ENCODE data around the gene SLC25A14. TPM values are rescaled to one million over a fixed set of nuclear protein-coding genes. Genes with fewer than 3 reads are reported as not detected.

The SLC25A14 gene
- total RNA-seq, 2 donors from 2014 or later = 14.8 to 17.2 TPM

- peak; percentile 52 to 73 (median 71) for DNase-seq
- peaks cover 3% of the 10 kb centered on the region for H3K36me3 Mint-ChIP-seq (ENCODE audit: low read depth)
- no peaks in the 10 kb centered on the region for H3K9me3 ChIP-seq (ENCODE audit: control insufficient read depth, low read length, poor library complexity, severe bottlenecking)
- H3K27me3 Mint-ChIP-seq = peaks cover 16% of the 10 kb centered on the region
- peak within 1 kb of the TSS; percentile 95 for H3K4me3 Mint-ChIP-seq
- H3K4me1 Mint-ChIP-seq = peaks cover 5% of the 10 kb centered on the region
- ATAC-seq = peak; percentile 94
- peak within 1 kb of the TSS; percentile 93 for H3K27ac Mint-ChIP-seq
These were observed 61.9 kb downstream of the SLC25A14 start, which contains the start of gene RBMX2 for GRCh38 chrX:130401415-130402207. RBMX2 (plus strand) TSS chrX:130401987; CDS start chrX:130402033, 46 bp downstream.

GRCh38 chrX:130402208-130402684 is 62.5 kb downstream of the SLC25A14 start:
- DNase-seq = no peak

GRCh38 chrX:130413415-130413814 is 73.7 kb downstream of the SLC25A14 start:
- Mint-ChIP-seq H3K27me3 (no peaks in the 10 kb centered on the region), H3K36me3 (ENCODE audit: low read depth) (no peaks in the 10 kb centered on the region), H3K27ac (no peak overlapping the region), H3K4me3 (no peak overlapping the region), H3K4me1 (no peaks in the 10 kb centered on the region)
- ATAC-seq = no peak
- H3K9me3 ChIP-seq (ENCODE audit: control insufficient read depth, low read length, poor library complexity, severe bottlenecking) = no peaks in the 10 kb centered on the region
- DNase-seq = no peak

More at GRCh38 chrX:130402208-130402684, 62.5 kb downstream of the SLC25A14 start:
- Mint-ChIP-seq H3K4me1 (peaks cover 5% of the 10 kb centered on the region), H3K36me3 (ENCODE audit: low read depth) (no peaks in the 10 kb centered on the region), H3K4me3 (peak overlapping the region; percentile 95), H3K27ac (peak overlapping the region; percentile 93), H3K27me3 (peaks cover 10% of the 10 kb centered on the region)
- H3K9me3 ChIP-seq (ENCODE audit: control insufficient read depth, low read length, poor library complexity, severe bottlenecking) = no peaks in the 10 kb centered on the region
- peak; percentile 6 for ATAC-seq

GRCh38 chrX:130414800-130415199 is 75.1 kb downstream of the SLC25A14 start:
- Mint-ChIP-seq H3K4me3 (no peak overlapping the region), H3K4me1 (no peaks in the 10 kb centered on the region), H3K27ac (no peak overlapping the region), H3K36me3 (ENCODE audit: low read depth) (no peaks in the 10 kb centered on the region), H3K27me3 (no peaks in the 10 kb centered on the region)
- no peaks in the 10 kb centered on the region for H3K9me3 ChIP-seq (ENCODE audit: control insufficient read depth, low read length, poor library complexity, severe bottlenecking)
- DNase-seq (no peak), ATAC-seq (no peak)

GRCh38 chrX:130415201-130415600 is 75.5 kb downstream of the SLC25A14 start:
- no peak overlapping the region for H3K4me3 Mint-ChIP-seq
- no peaks in the 10 kb centered on the region for H3K27me3 Mint-ChIP-seq
- no peak overlapping the region for H3K27ac Mint-ChIP-seq
- H3K4me1 Mint-ChIP-seq = no peaks in the 10 kb centered on the region
- no peak for ATAC-seq
- DNase-seq = no peak
- H3K36me3 Mint-ChIP-seq (ENCODE audit: low read depth) = no peaks in the 10 kb centered on the region
- H3K9me3 ChIP-seq (ENCODE audit: control insufficient read depth, low read length, poor library complexity, severe bottlenecking) = no peaks in the 10 kb centered on the region

GRCh38 chrX:130416785-130417184 is 77.1 kb downstream of the SLC25A14 start:
- Mint-ChIP-seq H3K4me1 (no peaks in the 10 kb centered on the region), H3K4me3 (no peak overlapping the region), H3K27ac (no peak overlapping the region), H3K36me3 (ENCODE audit: low read depth) (no peaks in the 10 kb centered on the region), H3K27me3 (no peaks in the 10 kb centered on the region)
- DNase-seq = no peak
- H3K9me3 ChIP-seq (ENCODE audit: control insufficient read depth, low read length, poor library complexity, severe bottlenecking) = no peaks in the 10 kb centered on the region
- no peak for ATAC-seq

- Mint-ChIP-seq H3K27ac (no peak overlapping the region), H3K36me3 (ENCODE audit: low read depth) (no peaks in the 10 kb centered on the region), H3K27me3 (no peaks in the 10 kb centered on the region), H3K4me3 (no peak overlapping the region), H3K4me1 (no peaks in the 10 kb centered on the region)
- DNase-seq = no peak
- H3K9me3 ChIP-seq (ENCODE audit: control insufficient read depth, low read length, poor library complexity, severe bottlenecking) = no peaks in the 10 kb centered on the region
- no peak for ATAC-seq
These were observed 78.3 kb downstream of the SLC25A14 start for GRCh38 chrX:130418066-130418465.

- no peak overlapping the region for H3K27ac Mint-ChIP-seq
- no peaks in the 10 kb centered on the region for H3K36me3 Mint-ChIP-seq (ENCODE audit: low read depth)
- H3K27me3 Mint-ChIP-seq = no peaks in the 10 kb centered on the region
- H3K4me3 Mint-ChIP-seq = no peak overlapping the region
- ATAC-seq (no peak), DNase-seq (no peak)
- no peaks in the 10 kb centered on the region for H3K9me3 ChIP-seq (ENCODE audit: control insufficient read depth, low read length, poor library complexity, severe bottlenecking)
- H3K4me1 Mint-ChIP-seq = no peaks in the 10 kb centered on the region
These were observed 79.0 kb downstream of the SLC25A14 start for GRCh38 chrX:130418740-130419139.

GRCh38 chrX:130419263-130419662 is 79.5 kb downstream of the SLC25A14 start:
- no peak for DNase-seq
- Mint-ChIP-seq H3K4me1 (no peaks in the 10 kb centered on the region), H3K4me3 (no peak overlapping the region), H3K27ac (no peak overlapping the region), H3K27me3 (no peaks in the 10 kb centered on the region), H3K36me3 (ENCODE audit: low read depth) (no peaks in the 10 kb centered on the region)
- no peak for ATAC-seq
- H3K9me3 ChIP-seq (ENCODE audit: control insufficient read depth, low read length, poor library complexity, severe bottlenecking) = no peaks in the 10 kb centered on the region

Other genes with a start within 250 kb of the SLC25A14 start
- gene ELF4, start 229.4 kb upstream of the SLC25A14 start, total RNA-seq = 10 to 100 TPM; 28.4 to 34.6 TPM
- gene AIFM1, start 174.1 kb upstream of the SLC25A14 start, total RNA-seq = 10 to 100 TPM; 14.7 to 14.8 TPM
- 1 to 10 TPM; 2.2 to 5.0 TPM for gene RAB33A, start 168.0 kb upstream of the SLC25A14 start, total RNA-seq
- 1 to 10 TPM; 5.2 to 5.4 TPM for gene ZNF280C, start 71.0 kb upstream of the SLC25A14 start, total RNA-seq
- not detected for gene GPR119, start 45.8 kb downstream of the SLC25A14 start, total RNA-seq
- gene RBMX2, start 62.1 kb downstream of the SLC25A14 start, total RNA-seq = 10 to 100 TPM; 18.8 to 21.4 TPM